Astrocyte (in vitro differentiated cells and primary cell): ENCODE data around the gene GNG14. TPM values are rescaled to one million over a fixed set of nuclear protein-coding genes. Genes with fewer than 3 reads are reported as not detected.
"Not testable (repeated sequence)": the region's sequence is repeated elsewhere in the genome, so short reads cannot be mapped to it uniquely, and the experiment has no call there.

ENCODE experiments used
- DNase-seq: peaks from one replicate; pipeline ENCODE4 v3.0.0-alpha.2; 2010; ENCODE audit warnings: low read depth
- FAIRE-seq: peaks from 2 replicates; lab custom pipeline; 2011; peaks lifted over from hg19 to GRCh38; lab: Jason Lieb, UNC
- H2AFZ ChIP-seq: 2 replicates; pipeline ENCODE4 v1.6.0; 2012; ENCODE audit warnings: low read depth, low read length, inconsistent platforms
- H3K27ac ChIP-seq: 2 replicates; pipeline ENCODE4 v1.5.1; 2011; ENCODE audit warnings: low read depth, low read length, inconsistent platforms
- H3K27me3 ChIP-seq: 2 replicates; pipeline ENCODE4 v1.6.0; 2011; ENCODE audit warnings: low read length, inconsistent platforms; ENCODE audit not compliant: insufficient read depth
- H3K36me3 ChIP-seq: 2 replicates; pipeline ENCODE4 v1.5.1; 2011; ENCODE audit warnings: low read length, inconsistent platforms; ENCODE audit not compliant: insufficient read depth
- H3K4me1 ChIP-seq: 2 replicates; pipeline ENCODE4 v1.5.1; 2011; ENCODE audit warnings: low read length, inconsistent platforms; ENCODE audit not compliant: insufficient read depth
- H3K4me2 ChIP-seq: 2 replicates; pipeline ENCODE4 v1.6.0; 2012; ENCODE audit warnings: low read length, inconsistent platforms
- H3K4me3 ChIP-seq: 2 replicates; pipeline ENCODE4 v1.5.1; 2011; ENCODE audit warnings: low read depth, mild to moderate bottlenecking, low read length, inconsistent platforms; ENCODE audit not compliant: insufficient read depth
- H3K79me2 ChIP-seq: 2 replicates; pipeline ENCODE4 v1.6.0; 2012; ENCODE audit warnings: mild to moderate bottlenecking, low read length, inconsistent platforms; ENCODE audit not compliant: insufficient read depth
- H3K9ac ChIP-seq: 2 replicates; pipeline ENCODE4 v1.6.0; 2012; ENCODE audit warnings: mild to moderate bottlenecking, low read length, inconsistent platforms
- H3K9me3 ChIP-seq: 2 replicates; pipeline ENCODE4 v1.5.1; 2012; ENCODE audit warnings: low read depth, mild to moderate bottlenecking, low read length, inconsistent platforms; ENCODE audit not compliant: insufficient read depth
- H4K20me1 ChIP-seq: 2 replicates; pipeline ENCODE4 v1.6.0; 2012; ENCODE audit warnings: low read length, inconsistent platforms; ENCODE audit not compliant: insufficient read depth
- H3K27ac Mint-ChIP-seq: one replicate; pipeline ENCODE4 v1.8.0; 2021; ENCODE audit warnings: mild to moderate bottlenecking, mixed read lengths; ENCODE audit not compliant: unreplicated experiment
- H3K27me3 Mint-ChIP-seq: one replicate; pipeline ENCODE4 v1.8.0; 2021; ENCODE audit warnings: low read depth, mixed read lengths; ENCODE audit not compliant: unreplicated experiment
- H3K36me3 Mint-ChIP-seq: one replicate; pipeline ENCODE4 v1.8.0; 2021; ENCODE audit warnings: low read depth, mixed read lengths; ENCODE audit not compliant: unreplicated experiment
- H3K4me1 Mint-ChIP-seq: one replicate; pipeline ENCODE4 v1.8.0; 2021; ENCODE audit warnings: low read depth, mixed read lengths; ENCODE audit not compliant: unreplicated experiment
- H3K4me3 Mint-ChIP-seq: one replicate; pipeline ENCODE4 v1.8.0; 2021; ENCODE audit warnings: mild to moderate bottlenecking, moderate library complexity, mixed read lengths; ENCODE audit not compliant: unreplicated experiment
- H3K9me3 Mint-ChIP-seq: one replicate; pipeline ENCODE4 v1.8.0; 2021; ENCODE audit warnings: mild to moderate bottlenecking, mixed read lengths; ENCODE audit not compliant: unreplicated experiment
- CTCF ChIP-seq: IDR thresholded peaks from 2 replicates; pipeline ENCODE4 v1.5.1; 2011; ENCODE audit warnings: low read depth, mild to moderate bottlenecking, inconsistent platforms, low read length, moderate library complexity; ENCODE audit not compliant: insufficient read depth
- EZH2 ChIP-seq: IDR thresholded peaks from 2 replicates; pipeline ENCODE4 v1.6.1; 2012; ENCODE audit warnings: mild to moderate bottlenecking, low read length, inconsistent platforms; ENCODE audit not compliant: insufficient read depth
- total RNA-seq: library from RNA; stranded (reverse); gene quantifications from 2 replicates; pipeline ENCODE4 v1.2.1, GENCODE V29; 2021

GNG14 gene
- total RNA-seq, 1 donor from 2014 or later, result not detected

GRCh38 chr19:12676384-12676792, 11.4 kb upstream of the GNG14 start:
- Mint-ChIP-seq H3K4me1 (peaks cover 3% of the 10 kb centered on the region), H3K27ac (peak overlapping the region; percentile 48), H3K9me3 (no peaks in the 10 kb centered on the region), H3K27me3 (no peaks in the 10 kb centered on the region), H3K36me3 (peaks cover 15% of the 10 kb centered on the region), H3K4me3 (no peak overlapping the region)
- H3K9ac ChIP-seq, result no peak overlapping the region
- peaks cover 31% of the 10 kb centered on the region for H4K20me1 ChIP-seq
- no peaks in the 10 kb centered on the region for H3K27me3 ChIP-seq
- H3K4me3 ChIP-seq, result no peak overlapping the region
- H3K9me3 ChIP-seq, result no peaks in the 10 kb centered on the region
- no peak overlapping the region for H3K27ac ChIP-seq
- peaks cover 25% of the 10 kb centered on the region for H3K36me3 ChIP-seq
- FAIRE-seq (no peak), DNase-seq (peak; percentile 31)
- H3K79me2 ChIP-seq, result peaks cover 26% of the 10 kb centered on the region
- no peak overlapping the region for H3K4me2 ChIP-seq
- peak; percentile 76 for TF ChIP-seq CTCF
- TF ChIP-seq EZH2, result no peak
- no peak overlapping the region for H2AFZ ChIP-seq
- no peaks in the 10 kb centered on the region for H3K4me1 ChIP-seq

- Histone ChIP-seq H3K4me3 (no peak overlapping the region), H3K79me2 (peaks cover 26% of the 10 kb centered on the region), H3K4me1 (no peaks in the 10 kb centered on the region), H3K27ac (no peak overlapping the region), H4K20me1 (peaks cover 31% of the 10 kb centered on the region), H3K9me3 (no peaks in the 10 kb centered on the region), H3K36me3 (peaks cover 23% of the 10 kb centered on the region), H3K9ac (no peak overlapping the region), H3K4me2 (no peak overlapping the region), H3K27me3 (no peaks in the 10 kb centered on the region), H2AFZ (no peak overlapping the region)
- H3K4me3 Mint-ChIP-seq, result peak overlapping the region; percentile 29
- peaks cover 2% of the 10 kb centered on the region for H3K4me1 Mint-ChIP-seq
- H3K36me3 Mint-ChIP-seq, result peaks cover 12% of the 10 kb centered on the region
- H3K9me3 Mint-ChIP-seq, result no peaks in the 10 kb centered on the region
- FAIRE-seq (no peak), DNase-seq (no peak)
- no peak for TF ChIP-seq EZH2
- TF ChIP-seq CTCF, result no peak
- H3K27me3 Mint-ChIP-seq, result no peaks in the 10 kb centered on the region
- peak overlapping the region; percentile 48 for H3K27ac Mint-ChIP-seq
Observed at GRCh38 chr19:12676928-12677327, 10.9 kb upstream of the GNG14 start.

- not testable (repeated sequence) for H3K36me3 Mint-ChIP-seq, H3K27ac Mint-ChIP-seq, H3K4me3 ChIP-seq, H3K4me3 Mint-ChIP-seq, H3K4me1 Mint-ChIP-seq, H3K27me3 Mint-ChIP-seq, H2AFZ ChIP-seq, H3K9ac ChIP-seq, H3K27me3 ChIP-seq, H3K4me2 ChIP-seq, H3K4me1 ChIP-seq, FAIRE-seq, H3K27ac ChIP-seq, H3K9me3 Mint-ChIP-seq, DNase-seq, H3K9me3 ChIP-seq
- Histone ChIP-seq H3K36me3 (peaks cover 23% of the 10 kb centered on the region), H3K79me2 (peaks cover 26% of the 10 kb centered on the region), H4K20me1 (peaks cover 27% of the 10 kb centered on the region)
Observed at GRCh38 chr19:12678039-12678438, 9.8 kb upstream of the GNG14 start.
